GM18508 (cell line): ENCODE measurements around the gene ACOXL.
"Not testable (repeated sequence)": the region's sequence is repeated elsewhere in the genome, so short reads cannot be mapped to it uniquely, and the experiment has no call there.

Source experiments
- ATAC-seq: cut with Tn5 transposase; IDR thresholded peaks from one replicate; pipeline ENCODE4 v1.9.1; 2021; ENCODE audit warnings: moderate number of reproducible peaks; ENCODE audit not compliant: insufficient read depth, unreplicated experiment

ACOXL gene

DNA sequence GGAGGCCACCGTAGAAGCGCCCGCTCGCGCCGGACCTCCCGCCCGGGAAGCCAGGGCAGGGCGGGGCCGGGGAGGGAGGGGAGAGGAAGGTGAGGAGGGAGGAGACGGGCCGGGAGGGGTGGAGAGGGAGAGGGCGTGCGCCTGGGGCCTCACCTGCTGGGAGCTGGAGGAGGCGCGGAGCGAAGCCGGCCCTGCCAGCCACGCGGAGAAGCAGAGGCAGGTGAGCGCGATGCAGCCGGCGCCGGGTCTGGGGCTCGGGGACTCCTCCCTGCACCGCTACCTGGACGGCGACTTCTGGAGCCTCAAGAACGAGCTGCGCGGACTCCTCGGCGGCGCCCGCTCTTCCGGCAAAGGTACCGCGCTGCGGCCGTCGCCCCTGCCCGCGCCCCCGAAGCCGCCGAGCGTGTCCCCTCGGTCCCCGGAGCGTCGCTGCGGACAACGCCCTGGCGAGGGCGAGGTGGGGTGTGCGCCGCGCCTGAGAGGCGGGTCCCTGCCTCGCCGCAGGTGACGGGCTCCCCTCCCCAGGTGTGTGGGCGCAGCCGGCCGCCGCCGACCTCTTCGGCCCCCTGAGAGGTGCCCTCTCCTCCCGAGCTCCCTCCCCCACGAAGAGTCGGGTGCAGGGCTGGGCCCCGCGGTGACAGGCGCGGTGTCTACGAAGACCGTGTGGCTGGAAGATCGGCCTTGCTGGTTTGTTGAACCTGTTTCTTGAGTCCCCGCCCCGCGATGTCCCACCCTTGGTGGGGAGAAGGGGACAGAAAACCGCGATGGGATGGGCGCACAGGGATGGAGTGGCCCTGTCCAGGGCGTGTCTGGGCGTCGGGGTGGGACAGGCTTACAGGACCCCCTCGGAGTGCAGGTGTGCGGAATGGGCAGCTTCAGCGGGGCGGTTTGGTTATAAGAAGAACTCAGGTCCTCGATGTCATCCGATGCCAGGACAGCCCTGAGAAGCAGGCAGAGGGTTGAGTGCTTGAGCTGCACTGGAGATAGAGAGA lies at the start of gene ACOXL:
Gene ACOXL (plus strand): TSS at position 152 of the 992 bp plus-strand sequence. CDS start 35,817 bp downstream, outside the sequence.
- no peak for ATAC-seq

DNA sequence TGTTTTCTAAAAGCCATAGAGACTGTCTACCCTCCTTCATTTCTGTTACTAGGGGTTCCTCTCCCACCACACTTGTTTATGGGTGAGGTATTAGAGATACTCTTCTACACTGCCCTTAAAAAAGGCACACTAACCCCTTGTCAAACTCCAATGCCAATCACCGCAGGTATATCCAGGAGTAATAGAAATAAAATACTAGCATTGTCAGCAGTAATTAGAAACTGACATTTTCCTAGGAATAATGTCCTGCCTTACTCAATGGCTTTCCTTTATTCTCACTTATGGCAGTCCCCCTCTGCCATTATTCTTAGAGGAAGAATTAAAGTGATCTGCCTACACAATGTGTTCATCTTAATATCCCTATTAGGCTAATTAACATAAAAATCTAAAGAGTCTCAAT lies 49.5 kb upstream of the ACOXL start:
- ATAC-seq = no peak

DNA sequence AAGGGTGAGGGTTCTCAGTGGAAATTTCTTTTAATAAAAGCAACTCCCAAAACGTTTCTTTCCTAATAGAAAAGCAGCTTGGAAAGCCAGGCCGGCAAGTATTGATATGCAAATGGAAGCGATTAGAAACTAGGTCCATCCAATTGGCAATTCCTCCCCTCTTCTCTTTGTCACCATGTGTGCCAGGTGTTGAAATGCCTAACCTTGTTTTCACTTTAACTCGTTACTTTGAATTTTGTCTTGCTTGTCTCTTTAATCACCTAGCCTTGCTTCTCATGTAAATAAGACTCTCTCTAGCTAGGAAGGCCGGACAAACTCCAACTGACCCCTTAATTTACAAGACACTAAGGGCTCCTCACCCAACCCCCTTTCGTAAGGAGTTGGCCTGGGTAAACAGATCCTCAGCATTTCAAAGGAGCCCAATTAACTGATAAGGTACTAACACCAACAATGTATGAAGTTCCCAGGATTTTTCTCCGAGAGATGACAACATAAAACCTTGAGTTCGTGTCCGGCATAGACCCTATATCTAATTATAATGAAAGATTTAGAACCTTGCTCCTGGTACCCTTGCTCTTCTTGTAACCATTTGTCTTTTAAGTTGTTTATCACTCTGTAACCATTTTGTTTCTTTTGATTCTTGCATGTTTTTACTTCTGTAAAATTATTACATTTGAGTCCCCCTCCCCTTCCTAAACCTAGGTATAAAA lies 44.4 kb upstream of the ACOXL start:
- not testable (repeated sequence) for ATAC-seq

DNA sequence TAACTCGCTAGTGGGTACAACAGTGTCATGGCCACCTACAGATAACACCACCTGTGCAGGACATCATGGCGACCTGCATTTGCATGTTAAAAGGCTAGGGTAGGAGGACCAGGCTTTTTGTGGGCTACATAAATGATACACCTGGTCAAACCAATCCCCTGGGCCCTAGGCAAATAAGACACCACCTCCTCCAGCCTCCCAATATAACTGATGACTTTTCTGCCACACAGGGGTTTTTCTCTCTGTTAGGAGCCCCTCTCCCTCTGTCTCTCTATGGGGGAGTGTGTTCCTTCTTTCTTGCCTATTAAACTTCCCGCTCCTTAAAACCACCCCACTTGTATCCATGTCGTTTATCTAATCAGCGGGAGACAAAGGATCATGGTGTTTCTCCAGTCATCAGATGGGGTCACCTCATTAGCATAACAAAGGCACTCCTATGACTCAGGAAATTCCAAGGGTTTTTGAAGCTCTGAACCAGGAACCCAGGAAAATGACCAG lies 43.7 kb upstream of the ACOXL start:
- ATAC-seq = no peak

DNA sequence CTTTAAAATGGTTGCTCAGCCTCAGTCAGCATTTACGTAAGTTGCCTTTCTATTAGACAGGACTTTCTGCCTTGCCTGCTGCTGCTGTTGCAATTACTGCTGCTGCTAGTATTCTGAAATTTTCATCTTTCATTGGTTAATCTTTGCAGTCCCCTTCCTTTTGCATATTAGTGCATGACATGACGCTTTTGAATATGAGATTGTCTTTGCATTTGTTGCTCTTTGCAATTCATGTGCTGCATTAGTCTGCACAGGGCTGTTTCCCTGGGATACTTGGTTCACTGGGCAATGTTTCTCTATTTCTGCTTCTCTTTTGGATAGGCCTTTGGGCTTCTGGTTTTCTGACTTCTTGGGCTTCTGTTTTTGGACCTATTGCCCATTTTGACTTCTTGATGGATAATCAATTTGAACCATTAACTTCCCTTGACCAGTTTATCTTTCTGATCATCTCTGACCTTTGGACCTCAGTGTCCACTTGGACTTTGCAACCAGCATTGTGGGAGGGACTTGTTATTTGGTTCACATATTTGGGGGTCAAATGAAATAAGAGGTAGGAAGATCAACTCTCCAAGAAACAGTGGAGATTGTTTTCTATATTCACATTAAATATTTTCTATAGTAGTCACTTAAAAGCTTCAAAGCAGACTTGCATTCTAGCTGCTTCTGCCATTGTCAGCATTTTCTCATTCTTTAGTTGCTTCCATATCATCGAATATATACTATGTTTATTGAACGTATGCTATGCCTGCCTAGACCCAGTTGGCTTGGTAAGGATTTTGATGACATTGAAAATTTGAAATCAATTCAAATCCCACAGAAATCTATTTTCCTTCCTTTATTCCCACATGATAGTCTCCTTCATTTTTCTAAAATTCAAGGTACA lies 42.0 kb upstream of the ACOXL start:
- no peak for ATAC-seq

DNA sequence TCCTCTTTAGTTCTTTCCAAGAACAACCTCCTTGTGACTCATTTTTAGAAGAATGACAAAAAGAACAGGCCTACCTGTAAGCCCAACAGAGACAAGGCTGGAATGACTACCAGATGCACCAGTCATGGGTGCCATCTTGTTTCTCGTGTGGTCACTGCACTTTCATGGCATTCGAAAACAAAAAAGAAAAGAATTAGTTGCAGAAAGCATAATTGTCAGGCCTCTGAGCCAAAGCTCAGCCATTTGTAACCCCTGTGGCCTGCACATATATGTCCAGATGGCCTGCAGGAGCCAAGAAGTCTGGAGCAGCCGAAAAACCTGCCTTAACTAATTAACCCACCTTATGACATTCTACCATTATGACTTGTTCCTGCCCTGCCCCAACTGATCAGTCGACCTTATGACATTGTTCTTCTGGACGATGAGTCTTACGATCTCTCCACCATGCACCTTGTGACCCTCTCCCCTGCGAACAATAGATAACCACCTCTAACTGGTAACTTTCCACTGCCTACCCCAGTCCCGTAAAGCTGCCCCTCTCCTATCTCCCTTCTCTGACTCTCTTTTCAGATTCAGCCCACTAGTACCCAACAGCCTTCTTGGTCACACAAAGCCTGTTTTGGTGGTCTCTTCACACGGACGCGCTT lies 40.6 kb upstream of the ACOXL start:
- no peak for ATAC-seq

DNA sequence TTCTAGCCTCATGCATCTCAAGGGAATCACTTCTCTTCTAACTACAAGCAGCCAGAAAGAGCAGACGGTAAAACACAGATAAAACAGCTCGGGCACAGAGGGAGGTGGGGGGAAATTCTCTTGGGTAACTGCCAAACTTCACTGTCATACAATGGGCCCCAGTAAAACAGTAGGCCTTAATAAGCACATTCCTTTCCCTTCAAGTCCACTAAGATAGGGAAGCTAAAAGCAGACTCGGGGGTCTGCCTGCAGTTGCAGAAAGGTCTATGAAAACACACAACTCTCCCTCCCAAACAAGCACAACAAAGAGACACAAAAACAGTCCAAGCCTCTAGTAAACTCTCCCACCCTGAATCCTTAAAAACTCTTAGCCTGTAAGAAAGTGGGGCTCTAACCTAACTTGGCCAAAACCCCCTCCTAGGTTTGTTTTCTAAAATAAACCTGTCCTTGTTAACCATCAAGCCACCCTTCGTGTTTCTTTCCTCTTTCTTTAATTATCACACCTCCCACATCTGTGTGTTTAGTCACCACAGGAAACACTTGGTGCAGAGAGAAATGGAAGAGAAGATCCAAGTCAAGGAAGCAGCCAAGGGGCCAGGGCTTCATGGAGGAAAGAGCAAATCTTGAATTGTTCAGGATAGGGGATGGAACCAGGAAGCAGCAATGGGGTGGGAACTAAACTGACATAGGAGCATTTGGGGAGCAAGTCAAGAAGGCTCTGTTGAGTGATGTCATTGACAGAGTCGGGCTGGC lies 37.1 kb upstream of the ACOXL start:
- not testable (repeated sequence) for ATAC-seq

DNA sequence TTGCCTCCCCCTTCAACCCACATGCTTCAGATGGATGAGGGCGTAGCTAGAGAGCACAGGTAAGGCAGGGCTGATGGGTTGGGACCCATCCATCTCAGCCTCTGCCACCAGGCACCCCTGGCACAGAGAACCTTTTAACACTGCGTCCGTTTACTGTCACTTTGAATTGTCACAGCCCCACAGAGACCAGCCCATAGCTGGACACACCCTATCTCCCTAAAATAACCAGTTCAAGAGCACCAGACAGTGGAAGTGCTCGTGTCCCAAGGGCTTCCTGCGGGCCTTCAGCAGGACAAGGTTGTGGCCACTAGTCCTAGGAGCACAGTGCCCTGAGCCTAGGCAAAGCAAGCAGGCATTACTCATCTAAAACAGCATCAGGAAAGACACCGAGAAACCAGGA lies 34.1 kb upstream of the ACOXL start:
- ATAC-seq = not testable (repeated sequence)

DNA sequence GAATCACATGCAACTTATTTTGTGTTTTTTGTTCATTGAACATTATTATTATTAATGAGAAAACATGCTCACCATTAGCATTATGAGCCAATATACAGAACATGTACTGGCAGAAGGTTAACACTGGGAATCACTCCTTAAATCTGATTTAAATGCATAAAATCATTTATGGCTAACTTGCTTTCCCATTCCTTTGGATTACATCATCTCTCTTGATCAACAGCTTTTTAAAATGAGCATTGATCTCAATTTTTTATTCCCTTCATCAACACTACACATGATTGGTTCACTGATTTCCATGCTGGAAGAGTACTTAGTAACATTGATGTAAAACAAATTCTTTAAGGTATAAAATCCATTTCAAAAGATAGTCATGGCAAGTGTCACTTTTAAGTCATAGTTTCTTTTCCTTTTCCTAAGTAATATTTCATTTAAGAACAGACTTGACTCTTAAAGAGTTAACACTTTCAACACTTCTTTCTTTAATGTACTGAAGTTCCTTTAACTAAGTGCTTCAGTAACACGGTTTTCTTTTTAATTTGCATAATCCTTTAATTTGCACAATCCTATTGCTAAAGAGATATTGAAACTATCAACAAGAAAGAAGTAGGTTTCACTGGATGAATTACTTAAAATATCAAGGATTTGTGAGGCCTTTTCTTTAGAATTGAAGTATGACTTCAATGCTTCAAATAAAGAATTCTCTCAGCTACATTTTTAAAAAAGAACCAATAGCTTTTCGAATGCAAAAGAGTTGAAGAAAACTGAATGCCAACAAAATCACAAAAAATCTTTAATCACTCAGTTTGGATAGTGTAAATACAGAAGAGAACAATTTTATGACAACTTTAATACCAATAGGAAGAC lies 29.6 kb upstream of the ACOXL start:
- ATAC-seq = no peak

DNA sequence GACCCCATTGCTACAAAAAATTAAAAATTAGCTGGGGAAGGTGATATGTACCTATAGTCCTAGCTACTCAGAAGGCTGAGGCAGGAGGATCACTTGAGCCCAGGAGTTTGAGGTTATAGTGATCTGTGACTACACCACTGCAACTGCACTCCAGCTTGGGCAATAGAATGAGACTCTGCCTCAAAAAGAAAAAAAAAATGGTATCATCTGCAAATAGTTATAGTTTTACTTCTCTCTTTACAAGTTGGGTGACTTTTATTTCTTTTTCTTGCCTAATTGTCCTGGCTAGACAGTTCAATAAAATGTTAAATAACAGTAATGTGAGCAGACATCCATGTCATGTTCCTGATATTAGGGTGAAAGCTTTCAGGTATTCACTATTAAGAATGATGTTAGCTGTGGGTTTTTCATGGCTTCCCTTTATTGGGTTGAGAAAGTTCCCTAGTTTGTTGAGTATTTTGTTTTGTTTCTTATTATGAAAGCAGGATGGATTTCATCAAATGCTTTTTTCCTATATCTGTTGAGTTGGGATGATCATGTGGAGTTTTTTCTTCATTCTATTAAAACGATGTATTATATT lies 24.9 kb upstream of the ACOXL start:
- no peak for ATAC-seq

DNA sequence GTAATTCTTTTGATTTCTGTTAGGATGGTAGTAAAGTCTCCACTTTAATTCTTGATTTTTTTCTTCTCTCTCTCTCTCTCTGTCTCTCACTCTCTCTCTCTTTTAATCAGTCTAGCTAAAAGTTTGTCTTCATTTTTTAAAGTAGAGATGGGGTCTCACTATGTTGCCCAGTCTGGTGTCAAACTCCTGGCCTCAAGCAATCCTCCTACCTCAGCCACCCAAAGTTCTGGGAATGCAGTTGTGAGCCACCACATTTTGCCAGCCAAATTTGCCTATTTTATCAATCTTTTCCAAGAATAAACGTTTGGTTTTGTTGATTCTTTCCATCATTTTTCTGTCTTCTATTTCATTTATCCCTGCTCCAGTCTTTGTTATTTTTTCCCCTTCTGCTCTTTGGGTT lies 23.9 kb upstream of the ACOXL start:
- ATAC-seq = no peak

DNA sequence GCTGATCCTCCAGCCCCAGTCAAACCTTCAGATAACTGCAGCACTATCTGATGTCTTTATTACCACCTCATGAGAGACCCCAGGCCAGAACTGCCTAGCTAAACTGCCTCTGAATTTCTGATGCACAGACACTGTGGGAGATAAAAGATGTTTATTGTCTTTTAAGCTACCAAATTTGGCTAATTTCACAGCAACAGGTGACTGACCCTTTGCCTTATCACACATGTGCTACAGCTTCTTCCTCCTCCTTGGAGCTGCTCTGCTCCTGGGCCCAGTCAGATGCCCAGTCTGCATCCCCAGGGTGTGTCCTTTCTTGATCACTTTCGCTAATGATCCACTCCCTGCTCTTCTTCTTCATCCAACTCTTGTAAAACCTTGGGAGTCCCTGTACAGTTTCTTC lies 19.6 kb upstream of the ACOXL start:
- ATAC-seq = no peak

DNA sequence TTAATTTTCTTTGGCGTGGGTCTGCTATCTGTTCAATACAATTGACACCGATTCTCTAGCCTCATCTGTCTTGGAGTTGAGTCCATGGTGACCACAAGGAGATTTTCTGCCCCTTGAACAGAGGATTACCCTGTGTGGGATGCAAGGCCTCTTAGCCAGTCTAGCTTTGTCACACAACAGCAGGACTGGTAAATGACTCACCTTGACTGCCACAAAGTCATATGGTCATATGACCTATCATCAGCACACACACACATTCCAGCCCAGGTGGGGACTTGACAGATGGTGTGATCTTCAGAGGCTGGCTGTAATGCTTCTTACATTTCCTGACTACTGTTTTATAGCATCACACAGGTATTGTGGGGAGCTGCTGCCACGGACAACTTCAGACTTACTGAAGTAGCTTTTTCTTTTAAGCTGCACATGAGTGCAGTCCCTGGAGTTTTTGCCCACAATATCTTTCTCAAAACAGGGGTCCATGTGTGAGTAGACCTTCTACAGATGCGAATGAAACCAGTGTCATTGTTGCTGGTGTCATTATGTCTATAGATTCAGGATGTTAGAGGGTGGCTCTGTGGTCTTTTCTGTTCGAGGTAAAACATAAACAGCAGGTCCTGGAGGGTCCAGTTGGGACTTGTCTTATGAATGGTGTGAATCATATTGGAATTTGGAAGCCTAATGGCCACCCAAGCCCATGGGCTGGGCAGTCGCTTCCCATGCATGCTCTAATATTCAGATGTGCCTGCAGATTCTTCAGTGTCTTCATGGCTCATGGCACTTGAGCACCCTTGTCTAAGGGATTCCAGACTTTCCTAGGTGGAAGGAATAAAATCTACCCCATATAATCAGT lies 18.6 kb upstream of the ACOXL start:
- no peak for ATAC-seq

DNA sequence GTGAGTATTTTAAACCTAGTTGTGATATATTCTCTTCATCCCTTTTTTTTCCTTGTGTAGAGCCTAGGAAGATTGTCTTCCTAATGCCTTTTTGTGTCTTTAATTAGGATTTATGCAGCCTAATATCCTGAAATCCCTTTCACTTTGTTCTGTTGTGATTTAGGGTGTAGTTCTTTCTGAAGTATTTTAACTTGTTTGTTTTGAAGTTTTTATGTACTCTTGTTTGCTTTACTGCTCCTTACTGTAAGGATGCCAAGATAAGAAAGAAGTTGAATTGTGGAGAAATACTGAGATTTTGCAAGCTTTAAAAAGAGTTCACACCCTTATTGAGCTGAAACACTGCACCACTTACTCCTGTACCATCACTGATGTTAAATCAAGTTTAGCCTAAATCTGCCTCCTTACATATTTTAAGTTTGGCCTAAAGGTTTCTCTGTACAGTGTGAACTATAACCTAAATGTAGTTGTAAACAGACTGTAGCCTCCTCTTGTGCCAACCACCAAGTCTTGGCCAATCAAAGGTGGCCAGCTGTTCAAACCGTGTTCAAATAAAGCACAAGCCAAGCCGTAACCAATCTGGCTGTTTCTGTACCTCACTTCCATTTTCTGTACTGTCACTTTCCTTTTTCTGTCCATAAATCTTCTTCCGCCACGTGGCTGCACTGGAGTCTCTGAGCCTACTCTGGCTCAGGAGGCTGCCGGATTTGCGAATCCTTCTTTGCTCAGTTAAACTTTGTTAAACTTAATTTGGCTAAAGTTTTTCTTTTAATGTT lies 17.7 kb upstream of the ACOXL start:
- ATAC-seq = no peak

DNA sequence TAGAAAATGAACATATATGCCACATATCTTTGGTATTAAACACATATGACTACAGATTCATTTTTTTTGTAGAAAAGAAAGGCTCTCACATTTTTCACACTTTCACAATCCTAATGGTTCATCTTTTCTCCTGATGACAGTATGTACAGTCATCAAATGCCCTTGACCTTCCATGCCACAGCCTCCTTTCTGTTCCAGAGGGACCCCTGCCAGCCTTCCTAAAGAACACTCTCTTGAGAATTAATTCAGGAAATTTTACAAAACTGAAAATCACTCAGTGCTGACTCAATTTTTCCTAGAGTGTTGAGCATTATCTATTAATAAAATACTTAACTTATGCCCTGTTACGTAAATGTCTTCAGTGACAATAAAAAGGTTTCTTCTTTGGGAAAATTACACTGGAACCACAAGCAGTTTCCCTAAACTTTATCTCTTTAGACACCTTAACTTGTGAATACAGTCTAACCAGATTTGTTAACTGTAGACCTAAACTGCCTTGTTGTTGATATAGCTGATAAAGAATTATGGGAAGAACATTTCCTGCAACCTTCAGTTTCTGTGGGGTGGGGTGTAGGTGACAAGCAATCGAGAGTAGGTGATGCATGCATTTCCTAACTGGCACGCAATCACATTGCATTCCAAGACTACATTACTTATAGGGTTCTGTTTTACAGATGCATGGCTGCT lies 15.3 kb upstream of the ACOXL start:
- no peak for ATAC-seq

DNA sequence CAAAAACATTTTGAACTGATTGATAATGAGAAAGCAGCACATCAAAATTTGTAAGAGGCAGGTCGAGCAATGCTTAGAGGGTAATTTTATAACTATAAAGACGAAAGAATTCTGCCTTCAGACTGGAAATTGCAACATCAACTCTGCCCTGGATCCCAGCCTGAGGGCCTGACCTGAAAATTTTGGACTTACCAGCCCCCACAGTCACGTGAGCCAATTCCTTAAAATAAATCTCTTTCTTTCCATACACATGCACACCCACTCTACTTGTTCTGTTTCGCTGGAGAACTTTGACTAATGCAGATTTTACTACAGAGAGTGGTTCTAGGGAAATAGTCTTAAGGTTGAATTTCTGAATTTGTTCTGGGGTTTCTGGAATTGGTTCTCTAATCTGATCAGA lies 14.6 kb upstream of the ACOXL start:
- ATAC-seq = no peak
